HG02981 (cell line): ENCODE results near the gene FBXO11.
"Not testable (repeated sequence)": the region's sequence is repeated elsewhere in the genome, so short reads cannot be mapped to it uniquely, and the experiment has no call there.

Experiments used
- ATAC-seq: cut with Tn5 transposase; IDR thresholded peaks from one replicate; pipeline ENCODE4 v1.9.1; 2021; ENCODE audit warnings: mild to moderate bottlenecking, moderate library complexity; ENCODE audit not compliant: unreplicated experiment

The FBXO11 gene

DNA sequence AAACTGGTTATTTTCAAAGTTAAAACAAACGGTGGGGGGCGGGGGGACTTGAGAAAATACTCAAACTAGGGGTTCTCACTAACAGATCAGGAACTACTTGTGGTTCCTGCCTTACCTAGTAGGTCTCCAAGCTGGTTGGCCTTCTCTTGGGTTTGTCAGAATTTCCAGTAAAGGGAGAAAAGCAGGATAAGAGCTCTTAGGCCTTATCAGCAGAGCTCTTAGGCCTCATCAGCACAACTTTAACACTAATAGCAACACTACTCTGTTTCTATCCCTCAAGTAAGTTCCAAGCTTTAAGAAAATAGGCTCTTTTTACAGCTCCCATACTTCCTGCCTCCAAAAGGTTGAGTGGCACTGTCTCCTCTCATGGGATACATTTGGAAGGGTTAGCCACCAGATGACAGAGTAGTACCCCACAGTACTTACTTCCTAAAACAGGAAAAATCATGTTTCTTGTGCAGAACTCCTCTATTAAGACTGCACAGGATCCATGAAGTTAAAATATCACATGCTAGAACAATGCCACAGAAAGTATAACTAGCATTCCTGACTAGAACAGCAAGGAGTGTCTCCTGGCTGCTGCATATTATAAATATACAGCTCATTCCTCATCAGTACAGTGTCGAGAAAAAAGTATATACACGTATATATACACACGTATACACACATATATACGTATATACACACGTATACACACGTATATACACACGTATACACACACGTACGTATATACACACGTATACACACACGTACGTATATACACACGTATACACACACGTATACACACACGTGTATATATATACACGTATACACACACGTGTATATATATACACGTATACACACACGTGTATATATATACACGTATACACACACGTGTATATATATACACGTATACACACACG is 6.1 kb downstream of the FBXO11 start:
- no peak for ATAC-seq

DNA sequence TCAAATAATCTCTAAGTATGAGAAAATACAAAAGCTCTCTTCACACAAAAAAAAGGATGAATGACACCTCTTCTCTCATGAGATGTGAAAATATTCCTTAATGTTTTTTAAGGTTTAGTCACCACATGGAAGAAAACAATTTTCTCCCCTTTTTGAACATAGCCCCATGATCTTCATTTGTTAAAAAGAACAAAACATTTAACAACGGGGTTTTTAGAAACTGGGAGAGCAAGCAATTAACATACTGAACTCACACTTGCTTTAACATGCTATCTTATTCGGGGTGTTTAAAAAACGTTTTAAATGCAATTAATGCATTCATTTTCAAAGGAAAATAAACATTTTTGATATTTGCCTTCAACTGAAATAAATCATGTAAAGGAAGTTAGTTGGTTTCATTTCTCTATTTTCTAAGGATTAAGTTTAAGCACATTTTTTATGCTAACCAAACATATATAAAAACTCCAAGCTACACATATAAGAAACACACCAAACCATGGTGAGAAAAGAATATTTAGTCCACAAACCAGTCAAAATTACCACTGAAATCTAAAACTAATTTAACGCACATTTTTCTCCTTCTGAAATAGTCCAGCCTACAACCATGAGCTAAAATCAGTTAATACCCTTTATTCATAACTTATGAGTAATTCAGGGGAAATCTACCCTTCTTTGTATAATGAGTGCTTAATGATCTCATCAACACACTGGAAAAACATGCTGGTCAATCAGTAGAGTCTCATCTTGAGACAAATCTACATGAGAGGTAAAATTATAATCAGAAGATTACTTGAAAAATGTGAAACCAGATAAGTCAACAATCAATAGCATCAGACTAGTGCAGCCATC is 8.2 kb downstream of the FBXO11 start:
- peak; percentile 60 for ATAC-seq

DNA sequence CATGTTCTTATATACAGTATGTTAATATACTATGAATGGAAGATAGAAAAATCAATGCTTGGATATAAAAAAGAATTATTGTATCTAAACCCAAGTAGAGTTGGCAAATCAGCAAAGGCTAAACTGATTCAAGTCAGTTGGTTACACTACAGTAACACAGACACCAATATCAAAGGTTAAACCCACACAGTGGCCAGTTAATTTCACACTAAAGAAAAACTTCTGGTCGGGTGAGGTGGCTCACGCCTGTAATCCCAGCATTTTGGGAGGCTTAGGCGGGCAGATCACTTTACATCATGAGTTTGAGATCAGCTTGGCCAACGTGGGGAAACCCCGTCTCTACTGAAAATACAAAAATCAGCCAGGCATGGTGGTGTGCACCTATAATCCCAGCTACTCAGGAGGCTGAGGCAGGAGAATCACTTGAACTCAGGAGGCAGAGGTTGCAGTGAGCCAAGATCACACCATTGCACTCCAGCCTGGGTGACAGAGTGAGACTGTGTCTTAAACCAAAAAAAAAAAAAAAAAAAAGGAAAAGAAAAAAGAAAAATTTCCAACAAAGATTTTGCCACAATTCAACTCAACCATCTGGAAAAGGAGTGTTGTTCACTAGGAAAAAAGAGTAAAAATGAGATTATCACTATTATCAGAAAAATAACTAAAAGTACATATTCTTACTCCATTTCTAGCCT is 9.0 kb downstream of the FBXO11 start:
- not testable (repeated sequence) for ATAC-seq

DNA sequence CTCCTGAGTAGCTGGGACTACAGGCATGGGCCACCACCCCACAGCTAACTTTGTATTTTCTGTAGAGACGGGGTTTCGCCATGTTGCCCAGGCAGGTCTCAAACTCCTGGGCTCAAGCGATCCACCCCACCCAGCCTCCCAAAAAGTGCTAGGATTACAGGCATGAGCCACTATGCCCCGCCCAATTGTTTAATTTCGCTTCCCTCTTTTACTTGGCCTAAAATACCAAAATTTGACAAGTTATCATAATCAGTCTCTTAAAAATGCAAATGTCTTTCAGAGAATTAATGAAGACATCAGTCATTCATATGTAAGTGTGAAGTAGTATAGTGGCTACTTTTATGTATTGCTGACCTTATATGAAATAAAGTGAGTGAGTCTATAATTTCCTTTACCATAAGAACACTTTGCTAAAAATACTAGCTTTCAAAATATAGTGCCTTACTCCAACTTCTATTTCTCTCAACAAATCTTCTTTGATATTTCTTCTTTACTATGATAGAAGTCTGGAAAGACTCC is 9.8 kb downstream of the FBXO11 start:
- ATAC-seq: no peak

DNA sequence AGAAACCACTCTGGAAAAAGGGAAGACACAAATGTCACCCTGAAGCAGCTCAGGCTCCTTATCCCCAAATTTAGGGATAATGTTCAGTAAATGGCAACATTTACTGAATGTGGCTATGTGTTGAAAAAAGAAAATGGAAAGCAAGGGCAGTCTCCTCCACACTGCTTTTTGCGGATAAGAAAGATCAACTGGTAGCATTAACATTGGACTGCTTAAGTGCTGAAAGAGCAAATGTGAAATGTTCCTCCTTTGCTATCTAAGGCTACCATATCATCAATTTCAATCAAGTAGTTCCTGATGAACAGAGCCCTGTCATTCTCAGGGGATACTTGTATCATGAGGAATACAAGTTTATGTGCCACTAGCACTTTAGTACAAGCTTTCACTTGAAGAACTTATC is 12.5 kb downstream of the FBXO11 start:
- ATAC-seq: no peak

DNA sequence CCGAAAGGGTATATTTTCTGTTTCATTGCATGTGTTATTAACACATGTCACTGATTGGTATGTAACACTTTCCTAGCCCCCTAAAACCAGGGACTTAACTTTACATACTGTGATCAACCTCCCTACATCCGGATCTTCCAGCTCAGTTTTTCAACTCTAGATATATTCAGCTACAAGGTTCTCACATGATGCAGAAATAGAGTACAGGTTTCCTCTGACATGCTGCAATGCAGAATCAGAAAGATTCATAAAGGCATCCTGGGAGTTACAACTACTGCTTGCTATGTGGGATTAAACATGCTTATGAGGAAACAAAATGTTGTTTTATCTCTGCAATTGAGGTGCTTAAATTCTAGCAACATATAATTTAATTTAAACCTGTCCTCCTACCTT is 14.0 kb downstream of the FBXO11 start:
- ATAC-seq: no peak

DNA sequence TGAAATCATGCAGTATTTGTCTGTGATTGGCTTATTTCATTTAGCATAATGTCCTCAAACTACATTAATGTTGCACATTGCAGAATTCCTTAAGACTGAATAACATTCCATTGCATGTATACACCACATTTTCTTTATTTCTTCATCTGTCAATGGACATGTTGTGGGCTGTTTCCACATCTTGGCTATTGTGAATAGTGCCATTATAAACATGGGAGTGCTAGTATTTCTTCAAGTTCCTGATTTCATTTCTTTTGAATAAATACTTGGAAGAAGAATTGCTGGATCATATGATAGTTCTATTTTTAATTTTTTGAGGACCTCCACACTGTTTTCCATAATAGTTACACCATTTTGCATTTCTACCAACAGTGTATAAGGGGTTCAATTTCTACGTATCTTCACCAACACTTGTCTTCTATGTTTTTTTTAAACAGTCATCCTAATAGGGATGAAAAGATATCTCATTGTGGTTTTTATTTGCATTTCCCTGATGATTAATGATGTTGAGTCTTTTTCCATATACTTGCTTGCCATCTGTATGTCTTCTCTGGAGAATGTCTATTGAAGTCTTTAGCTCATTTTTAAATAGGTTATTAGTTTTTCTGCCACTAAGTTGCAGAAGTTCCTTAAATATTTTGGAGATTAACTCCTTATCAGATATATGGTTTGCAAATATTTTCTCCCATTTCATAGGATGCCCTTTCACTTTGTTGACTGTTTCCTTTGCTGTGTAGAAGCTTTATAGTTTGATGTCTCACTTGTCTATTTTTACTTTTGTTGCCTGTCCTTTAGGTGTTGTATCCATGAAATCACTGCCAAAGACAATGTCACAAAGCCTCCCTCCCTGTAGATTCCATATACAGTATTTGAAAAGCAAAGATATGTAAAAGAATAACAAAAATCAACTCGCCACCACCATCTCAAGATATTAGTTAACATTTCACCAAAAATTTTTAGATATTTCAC is 14.6 kb downstream of the FBXO11 start:
- ATAC-seq: no peak

DNA sequence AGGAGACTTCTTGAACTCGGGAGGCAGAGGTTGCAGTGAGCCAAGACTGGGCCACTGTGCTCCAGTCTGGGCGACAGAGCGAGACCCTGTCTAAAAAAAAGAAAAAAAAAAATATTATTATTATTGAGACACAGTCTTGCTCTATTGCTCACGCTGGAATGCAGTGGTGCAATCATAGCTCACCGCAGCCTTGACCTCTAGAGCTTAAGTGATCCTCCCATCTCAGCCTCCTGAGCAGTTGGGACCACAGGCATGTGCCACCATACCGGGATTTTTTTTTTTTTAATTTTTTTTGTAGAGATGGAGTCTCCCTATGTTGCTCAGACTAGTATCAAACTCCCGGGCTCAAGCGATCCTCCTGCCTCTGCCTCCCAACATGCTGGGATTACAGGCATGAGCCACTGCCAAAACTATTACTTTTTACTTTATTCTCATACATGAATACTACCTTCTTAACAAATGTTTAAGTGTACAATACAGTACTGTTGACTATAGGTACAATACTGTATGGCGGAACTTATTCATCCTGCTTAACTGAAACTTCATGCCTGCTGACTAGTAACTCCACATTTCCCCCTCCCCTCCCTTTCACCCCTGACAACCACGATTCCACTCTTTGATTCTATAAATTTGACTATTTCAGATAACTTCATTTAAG is 15.5 kb downstream of the FBXO11 start:
- no peak for ATAC-seq

DNA sequence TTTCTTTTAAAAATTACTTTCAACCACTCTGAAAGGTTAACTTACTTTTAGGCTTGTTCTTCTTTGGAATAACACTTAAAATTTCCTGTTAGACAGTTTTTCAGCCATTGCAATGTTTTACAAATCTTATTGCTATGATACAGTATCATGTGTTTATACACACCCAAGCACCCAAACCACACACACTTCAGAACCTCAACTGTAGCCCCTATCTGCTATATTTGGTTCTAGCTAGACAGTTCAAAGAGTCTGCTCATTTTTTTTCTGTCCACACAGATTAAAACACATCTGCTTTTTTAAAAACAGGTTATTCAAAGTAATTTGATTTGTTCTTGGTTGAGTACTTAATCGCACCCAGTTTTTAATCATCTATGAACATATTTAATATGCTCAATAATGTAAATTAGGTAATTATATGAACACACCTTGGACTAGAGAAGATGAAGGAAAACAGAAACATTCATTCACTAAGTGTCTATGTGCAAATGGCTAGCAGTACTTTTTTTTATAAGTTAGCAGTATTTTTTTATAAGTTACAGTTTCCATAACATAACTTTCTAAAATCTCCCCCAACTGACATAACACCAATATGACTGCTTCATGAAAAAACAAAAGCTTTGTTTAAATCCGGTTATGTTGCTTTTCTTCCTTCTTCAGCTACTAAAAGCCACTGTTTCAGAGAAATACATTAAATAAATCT is 17.6 kb downstream of the FBXO11 start:
- peak; percentile 53 for ATAC-seq

DNA sequence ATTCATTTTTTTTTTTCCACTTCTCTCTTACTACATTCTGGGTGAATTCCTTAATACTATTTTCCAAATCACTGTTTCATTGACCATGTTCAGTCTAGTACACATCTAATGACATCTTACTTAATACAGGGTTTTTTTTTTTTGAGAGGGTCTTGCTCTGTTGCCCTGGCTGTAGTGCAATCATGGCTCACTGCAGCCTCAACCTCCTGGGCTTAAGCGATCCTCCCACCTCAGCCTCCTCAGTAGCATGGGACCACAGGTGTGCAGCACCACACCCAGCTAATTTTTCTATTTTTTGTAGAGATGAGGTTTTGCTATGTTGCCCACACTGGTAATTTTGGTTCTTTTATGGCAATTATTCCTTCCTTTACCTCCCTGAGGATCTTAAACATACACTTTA is 29.4 kb downstream of the FBXO11 start:
- no peak for ATAC-seq

DNA sequence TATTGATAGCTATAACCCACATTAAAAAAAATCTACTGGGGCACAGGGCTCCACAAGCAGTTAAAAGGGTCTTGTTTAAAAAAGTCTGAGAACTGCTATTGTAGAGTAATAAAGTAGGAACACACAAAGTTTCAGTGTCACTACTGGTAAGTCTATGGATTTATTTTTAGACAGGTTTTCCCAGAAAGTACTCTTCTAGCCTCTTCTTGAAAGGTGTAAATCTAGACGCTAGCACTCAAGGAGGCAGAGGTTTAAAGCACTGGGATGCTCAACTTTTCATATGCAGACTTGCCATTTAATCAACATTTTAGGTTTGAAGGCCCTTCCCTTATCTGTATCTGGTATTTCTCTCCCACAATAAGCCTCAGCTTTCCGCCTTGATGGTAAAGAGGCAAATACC is 33.4 kb downstream of the FBXO11 start:
- no peak for ATAC-seq

DNA sequence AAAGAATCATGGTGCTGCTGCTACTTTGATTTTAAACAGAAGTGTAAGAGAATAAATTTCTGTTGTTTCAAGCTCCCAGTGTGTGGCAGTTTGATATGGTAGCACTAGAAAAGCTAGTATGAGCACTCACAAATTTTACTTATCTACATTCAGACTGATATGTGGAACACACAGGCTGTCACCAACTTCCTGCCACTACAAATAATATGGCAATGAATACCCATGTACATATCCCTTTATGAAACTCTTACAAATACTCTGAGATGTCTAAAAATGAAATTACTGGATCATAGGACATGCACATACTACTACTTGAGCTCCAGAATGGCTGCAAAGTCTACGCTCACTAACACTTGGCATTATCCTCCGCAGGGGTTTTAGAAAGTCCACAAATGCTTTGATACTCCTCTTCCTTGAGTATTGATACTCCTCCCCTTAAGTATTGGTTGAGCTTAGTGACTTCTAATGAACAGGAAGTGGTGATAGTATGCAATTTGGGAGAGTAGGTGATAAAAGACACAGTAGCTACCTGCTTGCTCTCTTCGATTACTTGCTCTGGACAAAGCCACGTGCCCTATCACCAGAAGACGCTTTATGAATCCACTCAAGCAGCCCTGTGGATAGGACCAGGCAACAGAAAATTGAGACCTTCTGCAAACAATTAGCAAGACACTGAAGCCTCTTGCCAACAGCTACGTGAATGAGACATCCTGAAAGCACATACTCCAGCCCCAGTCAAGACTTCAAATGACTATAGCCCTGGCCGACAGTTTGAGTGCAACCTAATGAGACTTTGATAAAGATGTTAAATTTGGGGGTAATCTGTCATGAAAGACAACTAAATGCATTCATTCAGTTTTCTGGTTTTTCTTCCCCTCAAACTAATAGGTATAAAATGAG is 35.4 kb downstream of the FBXO11 start:
- ATAC-seq: no peak

DNA sequence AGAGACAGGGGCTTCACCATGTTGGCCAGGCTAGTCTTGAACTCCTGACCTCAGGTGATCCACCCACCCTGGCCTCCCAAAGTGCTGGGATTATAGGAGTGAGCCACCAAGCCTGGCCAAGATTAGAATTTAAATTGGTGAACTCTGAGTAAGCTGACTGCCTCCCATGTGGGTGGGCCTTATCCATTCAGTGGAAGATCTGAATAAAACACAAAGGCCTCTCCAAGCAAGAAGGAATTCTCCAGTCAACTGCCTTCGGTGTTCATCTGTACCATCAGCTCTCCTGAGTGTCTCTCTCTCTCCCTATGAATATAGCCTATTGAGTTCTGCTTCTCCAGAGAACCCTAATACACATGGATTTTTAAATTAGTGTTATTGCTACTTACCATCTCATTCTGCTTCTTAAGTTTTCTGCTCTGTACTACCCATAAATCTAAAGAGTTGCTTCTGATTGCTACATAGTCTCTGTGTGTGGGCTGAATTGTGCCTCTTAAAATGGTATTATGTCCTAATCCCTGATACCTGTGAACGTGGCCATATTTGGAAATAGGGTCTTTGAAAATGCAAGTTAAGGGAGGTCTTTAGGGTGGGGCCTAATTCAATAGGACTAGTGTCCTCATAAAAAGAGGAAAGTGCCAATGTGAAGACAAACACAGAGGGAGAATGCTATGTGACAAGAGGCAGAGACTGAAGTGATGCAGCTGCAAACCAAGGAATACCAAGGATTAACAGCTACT is 36.3 kb downstream of the FBXO11 start:
- ATAC-seq: no peak

DNA sequence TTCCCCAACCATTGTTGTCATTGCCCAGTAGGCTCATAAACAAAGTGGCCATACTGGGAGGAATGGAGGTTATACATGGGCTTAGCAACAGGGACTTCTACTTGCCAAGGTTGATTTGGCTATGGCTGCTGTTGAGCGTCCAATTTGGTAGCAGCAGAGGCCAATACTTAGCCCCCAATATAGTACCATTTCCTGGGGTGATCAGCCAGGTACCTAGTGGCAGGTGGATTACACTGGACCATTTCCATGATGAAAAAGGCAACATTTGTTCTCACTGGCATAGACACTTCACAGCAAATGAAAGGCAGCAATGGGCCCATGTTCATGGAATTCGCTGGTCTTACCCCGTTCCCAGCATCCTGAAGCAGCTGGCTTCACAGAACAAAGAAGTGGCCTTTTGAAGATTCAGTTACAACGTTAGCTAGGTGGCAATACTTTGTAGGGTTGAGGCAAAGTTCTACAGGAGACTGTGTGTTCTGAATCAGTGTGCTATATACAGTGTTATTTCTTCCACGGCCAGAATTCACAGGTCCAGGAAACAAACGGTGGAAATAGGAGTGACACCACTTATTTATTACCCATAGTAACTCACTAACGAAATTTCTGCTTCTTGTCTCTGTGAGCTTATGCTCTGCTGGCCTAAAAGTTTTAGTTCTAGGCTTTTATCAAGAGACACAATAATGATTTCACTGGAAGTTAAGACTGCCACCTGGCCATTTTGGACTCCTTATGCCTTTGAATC is 37.5 kb downstream of the FBXO11 start:
- ATAC-seq: no peak

DNA sequence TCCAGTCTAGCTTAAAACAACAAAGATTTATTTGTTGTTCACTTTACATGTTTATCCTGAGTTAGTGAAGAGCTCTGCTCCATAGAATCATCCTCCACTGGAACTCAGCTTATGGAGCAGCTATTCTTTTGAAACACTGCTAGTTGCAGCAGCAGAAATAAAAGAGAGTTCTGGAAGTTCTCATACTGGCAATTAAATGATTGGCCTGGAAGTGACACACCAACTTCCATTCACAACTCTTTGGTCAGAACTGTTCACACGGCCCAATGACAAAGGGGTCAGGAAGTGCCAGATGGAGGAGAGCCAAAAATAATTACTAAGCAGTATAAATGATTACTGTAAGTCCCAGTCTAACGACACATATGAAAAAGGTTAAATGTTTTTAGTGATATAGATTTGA is 39.1 kb downstream of the FBXO11 start:
- no peak for ATAC-seq

DNA sequence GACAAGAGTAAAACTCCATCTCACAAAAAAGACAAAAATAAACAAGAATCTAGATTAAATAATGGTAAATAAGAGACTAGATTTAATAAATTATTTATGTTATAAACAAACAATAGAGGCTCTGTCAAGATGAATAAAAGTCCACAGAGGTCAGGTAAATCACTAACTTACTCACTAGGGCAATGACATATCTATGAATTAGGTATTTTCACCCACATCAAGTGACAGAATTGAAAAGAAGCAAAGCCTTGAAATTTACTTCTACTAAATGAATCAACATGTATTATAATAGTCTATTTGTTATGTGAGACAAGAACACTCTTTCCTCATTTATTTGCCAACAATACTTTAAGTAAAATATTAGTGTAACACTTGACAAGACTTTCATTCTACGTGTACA is 41.7 kb downstream of the FBXO11 start:
- no peak for ATAC-seq

DNA sequence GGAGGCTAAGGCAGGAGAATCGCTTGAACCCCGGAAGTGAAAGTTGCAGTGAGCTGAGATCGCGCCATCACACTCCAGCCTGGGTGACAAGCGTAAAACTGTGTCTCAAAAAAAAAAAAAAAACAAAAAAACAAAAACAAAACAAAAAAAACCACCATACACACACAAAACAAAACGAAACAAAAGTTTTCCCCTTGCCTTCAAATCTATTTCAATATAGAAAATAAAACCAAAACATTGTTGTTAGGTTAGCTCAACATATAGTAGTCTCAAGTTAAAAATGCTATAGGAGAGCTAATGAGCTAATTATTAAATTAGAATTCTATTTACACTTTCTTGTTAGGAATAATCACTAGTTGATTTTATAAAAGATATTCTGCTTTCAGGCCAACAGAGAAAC is 43.3 kb downstream of the FBXO11 start:
- ATAC-seq: no peak
